A549 (cell line): Measurements from ENCODE around the gene UVRAG.

Experiments
- BHLHE40 ChIP-seq: IDR thresholded peaks from 2 replicates; pipeline ENCODE4 v1.6.1; 2012; ENCODE audit warnings: low read depth, low read length, inconsistent platforms
- CHD2 ChIP-seq: fragments of 150-350 bp; IDR thresholded peaks from 2 replicates; pipeline ENCODE4 v1.6.1; 2014; ENCODE audit warnings: low read length; ENCODE audit not compliant: partially characterized antibody
- CTCF ChIP-seq: fragments of >200 bp; sonication (Bioruptor Twin); formaldehyde crosslinking; IDR thresholded peaks from 3 replicates; pipeline ENCODE4 v1.5.1; 2016
- ELK1 ChIP-seq: fragments of 150-350 bp; IDR thresholded peaks from 2 replicates; pipeline ENCODE4 v1.6.1; 2014; ENCODE audit warnings: low read depth, mild to moderate bottlenecking, low read length
- EP300 ChIP-seq, 2 experiments: fragments of >200 bp; sonication (Bioruptor Twin); formaldehyde crosslinking; IDR thresholded peaks; 2 replicates in 1 of 2; 3 replicates in 1 of 2; pipeline ENCODE4 v1.6.1; 2016 to 2017
- HDAC2 ChIP-seq: fragments of 200-600 bp; sonication (generic); IDR thresholded peaks from 2 replicates; pipeline ENCODE4 v1.6.1; 2016
- MAZ ChIP-seq: fragments of 150-350 bp; IDR thresholded peaks from 2 replicates; pipeline ENCODE4 v1.6.1; 2014; ENCODE audit warnings: antibody characterized with exemption, low read depth, low read length, borderline replicate concordance
- POLR2A ChIP-seq: IDR thresholded peaks from 2 replicates; pipeline ENCODE4 v1.6.1; 2012; ENCODE audit warnings: mild to moderate bottlenecking, low read length
- RAD21 ChIP-seq, 2 experiments: fragments of >200 bp in 1 of 2; sonication (Bioruptor Twin) in 1 of 2; formaldehyde crosslinking in 1 of 2; IDR thresholded peaks in 1 of 2; conservative IDR thresholded peaks in 1 of 2; 2 replicates in 1 of 2; 3 replicates in 1 of 2; pipeline ENCODE4 v1.6.1; 2012 to 2018; ENCODE audit warnings: inconsistent platforms in 1 of 2
- USF2 ChIP-seq: fragments of 450-650 bp; IDR thresholded peaks from 2 replicates; pipeline ENCODE4 v1.6.1; 2014; ENCODE audit warnings: antibody characterized with exemption

GRCh38 chr11:75781831-75782230, 33.2 kb upstream of the UVRAG start:
- TF ChIP-seq RAD21 (conservative IDR thresholded peaks at IDR 0.05 in 1 of 2, IDR thresholded peaks at IDR 0.05 in 1 of 2), result no peak
- TF ChIP-seq POLR2A, result no peak
- no peak for TF ChIP-seq CTCF
- TF ChIP-seq USF2, result no peak
- TF ChIP-seq MAZ, result no peak
- TF ChIP-seq BHLHE40, result no peak
- TF ChIP-seq CHD2, result no peak
- TF ChIP-seq ELK1, result no peak
- no peak for TF ChIP-seq EP300 (IDR thresholded peaks at IDR 0.05)
- no peak for TF ChIP-seq HDAC2
